Measurements from ENCODE around the gene ACER3. TPM values are rescaled to one million over a fixed set of nuclear protein-coding genes. Genes with fewer than 3 reads are reported as not detected.
"Not testable (repeated sequence)": the region's sequence is repeated elsewhere in the genome, so short reads cannot be mapped to it uniquely, and the experiment has no call there.

Gene ACER3
- total RNA-seq, 1 experiment from 2014 or later: 13.7 TPM

DNA sequence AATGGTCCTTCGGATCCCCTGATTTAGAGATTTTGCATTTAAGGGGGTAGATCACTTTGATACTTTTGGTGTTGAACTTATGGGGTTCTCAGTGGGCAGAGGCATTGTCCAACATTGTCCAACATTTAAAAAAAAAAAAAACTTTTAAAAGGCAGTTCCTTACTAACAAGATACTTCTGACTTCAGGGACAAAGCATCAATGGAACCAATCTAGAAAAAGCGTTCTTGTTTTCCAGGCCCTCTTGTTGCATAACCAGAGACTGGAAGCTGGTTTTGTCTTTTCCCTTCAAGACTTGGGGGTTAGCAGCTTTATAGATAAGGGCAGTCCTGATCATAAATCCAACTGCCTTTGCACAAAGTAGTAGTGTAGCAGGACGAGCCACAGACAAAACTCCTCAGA, 40.4 kb downstream of the ACER3 start:
- ChIA-PET CTCF (interaction anchor here (1.2 kb wide), 1 partner anchor 19 kb away, joined by 3 read pairs; no protein-coding TSS in a partner anchor), POLR2A (no interaction called here)
- ATAC-seq: no peak

DNA sequence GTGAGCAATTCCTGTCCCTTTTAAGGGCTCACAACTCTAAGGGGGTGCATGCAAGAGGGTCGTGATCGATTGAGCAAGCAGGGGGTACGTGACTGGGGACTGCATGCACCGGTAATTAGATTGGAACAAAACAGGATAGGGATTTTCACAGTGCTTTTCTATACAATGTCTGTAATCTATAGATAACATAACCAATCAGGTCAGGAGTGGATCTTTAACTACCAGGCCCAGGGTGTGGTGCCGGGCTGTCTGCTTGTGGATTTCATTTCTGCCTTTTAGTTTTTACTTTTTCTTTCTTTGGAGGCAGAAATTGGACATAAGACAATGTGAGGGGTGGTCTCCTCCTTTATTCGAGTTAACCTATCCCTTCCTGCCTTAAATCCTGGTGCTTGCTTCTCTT, 40.9 kb downstream of the ACER3 start:
- H3K27me3 Mint-ChIP-seq (ENCODE audit: low read depth); ATAC-seq; DNase-seq (ENCODE audit: low spot score); H3K4me3 Mint-ChIP-seq; POLR2A ChIA-PET: not testable (repeated sequence)
- Mint-ChIP-seq H3K9me3 (peaks cover 17% of the 10 kb centered on the region), H3K36me3 (peaks cover 14% of the 10 kb centered on the region), H3K27ac (peak overlapping the region; percentile 32; the same call in 1 of the 2 replicates), H3K4me1 (peaks cover 34% of the 10 kb centered on the region)
- CTCF ChIA-PET: interaction anchor here (1.1 to 1.2 kb wide), 2 partner anchors 19 to 225 kb away, joined by 3 read pairs; no protein-coding TSS in a partner anchor

More for the DNA sequence above, 40.4 kb downstream of the ACER3 start:
- TF ChIP-seq PRRX2 (CRISPR knock-in tag; IDR thresholded peaks at IDR 0.05) (no peak), ZNF671 (CRISPR knock-in tag; IDR thresholded peaks at IDR 0.05) (no peak), ELF4 (CRISPR knock-in tag; IDR thresholded peaks at IDR 0.05; ENCODE audit: low read depth) (no peak), TCF7 (CRISPR knock-in tag; IDR thresholded peaks at IDR 0.05; ENCODE audit: low read depth) (no peak), IRF2 (CRISPR knock-in tag; IDR thresholded peaks at IDR 0.05; ENCODE audit: borderline replicate concordance, low read depth) (no peak), NFE2L1 (CRISPR knock-in tag; IDR thresholded peaks at IDR 0.05) (no peak), ZNF423 (CRISPR knock-in tag; IDR thresholded peaks at IDR 0.05) (no peak), JAZF1 (CRISPR knock-in tag; IDR thresholded peaks at IDR 0.05) (no peak), ZBTB21 (CRISPR knock-in tag; IDR thresholded peaks at IDR 0.05; ENCODE audit: borderline replicate concordance) (no peak), ATF1 (CRISPR knock-in tag; IDR thresholded peaks at IDR 0.05) (no peak), OVOL2 (CRISPR knock-in tag; IDR thresholded peaks at IDR 0.05; ENCODE audit: borderline replicate concordance) (no peak), TEAD1 (CRISPR knock-in tag; IDR thresholded peaks at IDR 0.05) (no peak), CREM (CRISPR knock-in tag; IDR thresholded peaks at IDR 0.05) (no peak), NR1H2 (CRISPR knock-in tag; IDR thresholded peaks at IDR 0.05) (no peak), MXD4 (CRISPR knock-in tag; IDR thresholded peaks at IDR 0.05; ENCODE audit: borderline replicate concordance) (no peak)
- TF ChIP-seq, protein P1, sequence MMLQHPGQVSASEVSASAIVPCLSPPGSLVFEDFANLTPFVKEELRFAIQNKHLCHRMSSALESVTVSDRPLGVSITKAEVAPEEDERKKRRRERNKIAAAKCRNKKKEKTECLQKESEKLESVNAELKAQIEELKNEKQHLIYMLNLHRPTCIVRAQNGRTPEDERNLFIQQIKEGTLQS (CRISPR knock-in tag; conservative IDR thresholded peaks at IDR 0.05): no peak
- TF ChIP-seq, protein P2, sequence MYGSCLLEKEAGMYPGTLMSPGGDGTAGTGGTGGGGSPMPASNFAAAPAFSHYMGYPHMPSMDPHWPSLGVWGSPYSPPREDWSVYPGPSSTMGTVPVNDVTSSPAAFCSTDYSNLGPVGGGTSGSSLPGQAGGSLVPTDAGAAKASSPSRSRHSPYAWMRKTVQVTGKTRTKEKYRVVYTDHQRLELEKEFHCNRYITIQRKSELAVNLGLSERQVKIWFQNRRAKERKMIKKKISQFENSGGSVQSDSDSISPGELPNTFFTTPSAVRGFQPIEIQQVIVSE (CRISPR knock-in tag; IDR thresholded peaks at IDR 0.05; ENCODE audit: borderline replicate concordance): no peak
- TF ChIP-seq, protein P3, sequence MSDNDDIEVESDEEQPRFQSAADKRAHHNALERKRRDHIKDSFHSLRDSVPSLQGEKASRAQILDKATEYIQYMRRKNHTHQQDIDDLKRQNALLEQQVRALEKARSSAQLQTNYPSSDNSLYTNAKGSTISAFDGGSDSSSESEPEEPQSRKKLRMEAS (CRISPR knock-in tag; IDR thresholded peaks at IDR 0.05): no peak
- TF ChIP-seq, protein P4, sequence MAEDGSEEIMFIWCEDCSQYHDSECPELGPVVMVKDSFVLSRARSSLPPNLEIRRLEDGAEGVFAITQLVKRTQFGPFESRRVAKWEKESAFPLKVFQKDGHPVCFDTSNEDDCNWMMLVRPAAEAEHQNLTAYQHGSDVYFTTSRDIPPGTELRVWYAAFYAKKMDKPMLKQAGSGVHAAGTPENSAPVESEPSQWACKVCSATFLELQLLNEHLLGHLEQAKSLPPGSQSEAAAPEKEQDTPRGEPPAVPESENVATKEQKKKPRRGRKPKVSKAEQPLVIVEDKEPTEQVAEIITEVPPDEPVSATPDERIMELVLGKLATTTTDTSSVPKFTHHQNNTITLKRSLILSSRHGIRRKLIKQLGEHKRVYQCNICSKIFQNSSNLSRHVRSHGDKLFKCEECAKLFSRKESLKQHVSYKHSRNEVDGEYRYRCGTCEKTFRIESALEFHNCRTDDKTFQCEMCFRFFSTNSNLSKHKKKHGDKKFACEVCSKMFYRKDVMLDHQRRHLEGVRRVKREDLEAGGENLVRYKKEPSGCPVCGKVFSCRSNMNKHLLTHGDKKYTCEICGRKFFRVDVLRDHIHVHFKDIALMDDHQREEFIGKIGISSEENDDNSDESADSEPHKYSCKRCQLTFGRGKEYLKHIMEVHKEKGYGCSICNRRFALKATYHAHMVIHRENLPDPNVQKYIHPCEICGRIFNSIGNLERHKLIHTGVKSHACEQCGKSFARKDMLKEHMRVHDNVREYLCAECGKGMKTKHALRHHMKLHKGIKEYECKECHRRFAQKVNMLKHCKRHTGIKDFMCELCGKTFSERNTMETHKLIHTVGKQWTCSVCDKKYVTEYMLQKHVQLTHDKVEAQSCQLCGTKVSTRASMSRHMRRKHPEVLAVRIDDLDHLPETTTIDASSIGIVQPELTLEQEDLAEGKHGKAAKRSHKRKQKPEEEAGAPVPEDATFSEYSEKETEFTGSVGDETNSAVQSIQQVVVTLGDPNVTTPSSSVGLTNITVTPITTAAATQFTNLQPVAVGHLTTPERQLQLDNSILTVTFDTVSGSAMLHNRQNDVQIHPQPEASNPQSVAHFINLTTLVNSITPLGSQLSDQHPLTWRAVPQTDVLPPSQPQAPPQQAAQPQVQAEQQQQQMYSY (CRISPR knock-in tag; IDR thresholded peaks at IDR 0.05): no peak
- TF ChIP-seq, protein P5, sequence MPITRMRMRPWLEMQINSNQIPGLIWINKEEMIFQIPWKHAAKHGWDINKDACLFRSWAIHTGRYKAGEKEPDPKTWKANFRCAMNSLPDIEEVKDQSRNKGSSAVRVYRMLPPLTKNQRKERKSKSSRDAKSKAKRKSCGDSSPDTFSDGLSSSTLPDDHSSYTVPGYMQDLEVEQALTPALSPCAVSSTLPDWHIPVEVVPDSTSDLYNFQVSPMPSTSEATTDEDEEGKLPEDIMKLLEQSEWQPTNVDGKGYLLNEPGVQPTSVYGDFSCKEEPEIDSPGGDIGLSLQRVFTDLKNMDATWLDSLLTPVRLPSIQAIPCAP (CRISPR knock-in tag; IDR thresholded peaks at IDR 0.05): no peak
- H3K4me3 Mint-ChIP-seq: no peak overlapping the region
- H3K4me1 Mint-ChIP-seq: peaks cover 34% of the 10 kb centered on the region
- H3K36me3 Mint-ChIP-seq: peaks cover 10% of the 10 kb centered on the region
- DNase-seq (ENCODE audit: low spot score): no peak
- H3K27me3 Mint-ChIP-seq (ENCODE audit: low read depth): no peaks in the 10 kb centered on the region
- peaks cover 13% of the 10 kb centered on the region for H3K9me3 Mint-ChIP-seq
- peak overlapping the region; percentile 32; the same call in 1 of the 2 replicates for H3K27ac Mint-ChIP-seq

All from WTC11 (cell line).